Epithelial cell of proximal tubule (primary cell): ENCODE results near the gene LCT. TPM values are rescaled to one million over a fixed set of nuclear protein-coding genes. Genes with fewer than 3 reads are reported as not detected.

ENCODE experiments used
- DNase-seq: peaks from one replicate; pipeline ENCODE4 v3.0.0-alpha.2; 2011; ENCODE audit warnings: low read depth
- H3K4me3 ChIP-seq: 2 replicates; pipeline ENCODE4 v1.5.1; 2011; ENCODE audit warnings: low read depth, mild to moderate bottlenecking, low read length
- CTCF ChIP-seq: conservative IDR thresholded peaks from 2 replicates; pipeline ENCODE4 v1.5.1; 2012; ENCODE audit warnings: low read depth, mild to moderate bottlenecking, low read length
- total RNA-seq: library from RNA; depleted of rRNA; stranded (reverse); fragments of >200 nt; gene quantifications from 2 replicates; pipeline ENCODE4 v1.2.3, GENCODE V29; 2015

LCT gene
- total RNA-seq, 1 donor from 2014 or later: not detected

GRCh38 chr2:135832891-135833290, 4.1 kb downstream of the LCT start:
- DNase-seq: no peak
- no peak for TF ChIP-seq CTCF
- no peak overlapping the region for H3K4me3 ChIP-seq

GRCh38 chr2:135831180-135831812, 5.7 kb downstream of the LCT start:
- no peak overlapping the region for H3K4me3 ChIP-seq
- DNase-seq: no peak
- no peak for TF ChIP-seq CTCF

- no peak for DNase-seq
- TF ChIP-seq CTCF: no peak
- H3K4me3 ChIP-seq: no peak overlapping the region
Measured at GRCh38 chr2:135829378-135830135, 7.4 kb downstream of the LCT start.

GRCh38 chr2:135826544-135826943, 10.4 kb downstream of the LCT start:
- TF ChIP-seq CTCF: no peak
- H3K4me3 ChIP-seq: no peak overlapping the region

GRCh38 chr2:135825550-135826176, 11.3 kb downstream of the LCT start:
- H3K4me3 ChIP-seq: no peak overlapping the region
- DNase-seq: no peak
- no peak for TF ChIP-seq CTCF

More at GRCh38 chr2:135826544-135826943, 10.4 kb downstream of the LCT start:
- DNase-seq: no peak

GRCh38 chr2:135825131-135825530, 11.9 kb downstream of the LCT start:
- no peak for DNase-seq
- no peak overlapping the region for H3K4me3 ChIP-seq
- TF ChIP-seq CTCF: no peak

GRCh38 chr2:135822855-135823254, 14.1 kb downstream of the LCT start:
- no peak overlapping the region for H3K4me3 ChIP-seq
- TF ChIP-seq CTCF: no peak
- DNase-seq: no peak
